Stimulated activated effector memory CD8-positive, alpha-beta T cell treated with anti-CD3 and anti-CD28 coated beads, Interleukin-12 subunit alpha, Interleukin-12 subunit beta, amount 100 ng/mL, for 72 hours (primary cell): ENCODE data around the gene SIMC1.
"Not testable (repeated sequence)": the region's sequence is repeated elsewhere in the genome, so short reads cannot be mapped to it uniquely, and the experiment has no call there.

Source experiments
- ATAC-seq: fragments of 150-1000 bp; cut with Tn5 transposase; 2 replicates; pipeline ENCODE4 v1.10.0; 2021
- DNase-seq, 2 donors: peaks; one replicate each; pipeline ENCODE4 v3.0.0; 2021 to 2022; ENCODE audit warnings: low spot score in 2 of 2
- H3K27ac Mint-ChIP-seq: one replicate; pipeline ENCODE4 v1.8.0; 2022; ENCODE audit warnings: mild to moderate bottlenecking, mixed read lengths
- H3K36me3 Mint-ChIP-seq: one replicate; pipeline ENCODE4 v1.8.0; 2022; ENCODE audit warnings: mild to moderate bottlenecking, mixed read lengths
- H3K4me1 Mint-ChIP-seq: one replicate; pipeline ENCODE4 v1.8.0; 2022; ENCODE audit warnings: mixed read lengths
- H3K4me3 Mint-ChIP-seq: one replicate; pipeline ENCODE4 v1.8.0; 2022; ENCODE audit warnings: mild to moderate bottlenecking, mixed read lengths
- H3K9me3 Mint-ChIP-seq: one replicate; pipeline ENCODE4 v1.8.0; 2022; ENCODE audit warnings: mixed read lengths

SIMC1 gene

GRCh38 chr5:176198991-176199733, 39.1 kb upstream of the SIMC1 start:
- DNase-seq (peak in 1 of 2 donors; percentile 52), ATAC-seq (peak; percentile 68)
- H3K4me1 Mint-ChIP-seq, H3K9me3 Mint-ChIP-seq, H3K27ac Mint-ChIP-seq, H3K36me3 Mint-ChIP-seq: not testable (repeated sequence)
- H3K4me3 Mint-ChIP-seq: peak overlapping the region; percentile 54

- peak overlapping the region; percentile 54 for H3K4me3 Mint-ChIP-seq
- not testable (repeated sequence) for H3K4me1 Mint-ChIP-seq, DNase-seq, H3K36me3 Mint-ChIP-seq, ATAC-seq, H3K9me3 Mint-ChIP-seq, H3K27ac Mint-ChIP-seq
Observed at GRCh38 chr5:176199803-176200399, 38.3 kb upstream of the SIMC1 start.

GRCh38 chr5:176201811-176202210, 36.4 kb upstream of the SIMC1 start:
- no peak for DNase-seq
- no peak for ATAC-seq
- H3K4me1 Mint-ChIP-seq: no peaks in the 10 kb centered on the region
- H3K36me3 Mint-ChIP-seq: no peaks in the 10 kb centered on the region
- H3K27ac Mint-ChIP-seq: no peak overlapping the region
- no peak overlapping the region for H3K4me3 Mint-ChIP-seq
- H3K9me3 Mint-ChIP-seq: no peaks in the 10 kb centered on the region

GRCh38 chr5:176203086-176203485, 35.1 kb upstream of the SIMC1 start:
- no peaks in the 10 kb centered on the region for H3K9me3 Mint-ChIP-seq
- H3K4me1 Mint-ChIP-seq: no peaks in the 10 kb centered on the region
- H3K36me3 Mint-ChIP-seq: no peaks in the 10 kb centered on the region
- no peak overlapping the region for H3K27ac Mint-ChIP-seq
- no peak overlapping the region for H3K4me3 Mint-ChIP-seq
- DNase-seq (no peak), ATAC-seq (no peak)

GRCh38 chr5:176203535-176203934, 34.7 kb upstream of the SIMC1 start:
- H3K4me1 Mint-ChIP-seq, H3K4me3 Mint-ChIP-seq, H3K36me3 Mint-ChIP-seq, H3K9me3 Mint-ChIP-seq, ATAC-seq, DNase-seq, H3K27ac Mint-ChIP-seq: not testable (repeated sequence)

GRCh38 chr5:176214466-176215021, 23.7 kb upstream of the SIMC1 start:
- DNase-seq, ATAC-seq, H3K4me1 Mint-ChIP-seq, H3K4me3 Mint-ChIP-seq, H3K27ac Mint-ChIP-seq, H3K36me3 Mint-ChIP-seq, H3K9me3 Mint-ChIP-seq: not testable (repeated sequence)

GRCh38 chr5:176216393-176216916, 21.8 kb upstream of the SIMC1 start:
- not testable (repeated sequence) for ATAC-seq, DNase-seq, H3K36me3 Mint-ChIP-seq, H3K4me3 Mint-ChIP-seq, H3K4me1 Mint-ChIP-seq, H3K9me3 Mint-ChIP-seq
- H3K27ac Mint-ChIP-seq: peak overlapping the region; percentile 80

- ATAC-seq, H3K9me3 Mint-ChIP-seq: not testable (repeated sequence)
Observed at GRCh38 chr5:176217188-176217729, 21.0 kb upstream of the SIMC1 start.

GRCh38 chr5:176217764-176218163, 20.5 kb upstream of the SIMC1 start:
- H3K4me3 Mint-ChIP-seq, DNase-seq, H3K9me3 Mint-ChIP-seq, ATAC-seq, H3K36me3 Mint-ChIP-seq, H3K27ac Mint-ChIP-seq, H3K4me1 Mint-ChIP-seq: not testable (repeated sequence)

More at GRCh38 chr5:176217188-176217729, 21.0 kb upstream of the SIMC1 start:
- not testable (repeated sequence) for DNase-seq, H3K27ac Mint-ChIP-seq, H3K4me1 Mint-ChIP-seq, H3K4me3 Mint-ChIP-seq, H3K36me3 Mint-ChIP-seq

- not testable (repeated sequence) for H3K4me3 Mint-ChIP-seq, H3K4me1 Mint-ChIP-seq, H3K36me3 Mint-ChIP-seq, ATAC-seq, DNase-seq, H3K9me3 Mint-ChIP-seq, H3K27ac Mint-ChIP-seq
Observed at GRCh38 chr5:176222006-176222405, 16.2 kb upstream of the SIMC1 start.

- ATAC-seq, H3K27ac Mint-ChIP-seq, H3K36me3 Mint-ChIP-seq, H3K4me3 Mint-ChIP-seq, DNase-seq, H3K4me1 Mint-ChIP-seq, H3K9me3 Mint-ChIP-seq: not testable (repeated sequence)
Observed at GRCh38 chr5:176228358-176228757, 9.9 kb upstream of the SIMC1 start.

- not testable (repeated sequence) for H3K4me1 Mint-ChIP-seq, H3K4me3 Mint-ChIP-seq, ATAC-seq, H3K36me3 Mint-ChIP-seq, H3K27ac Mint-ChIP-seq, DNase-seq, H3K9me3 Mint-ChIP-seq
Observed at GRCh38 chr5:176233253-176233652, 5.0 kb upstream of the SIMC1 start.

- not testable (repeated sequence) for H3K9me3 Mint-ChIP-seq, H3K36me3 Mint-ChIP-seq, H3K27ac Mint-ChIP-seq, H3K4me1 Mint-ChIP-seq, H3K4me3 Mint-ChIP-seq
- DNase-seq: peak in 1 of 2 donors; percentile 58
- peak; percentile 67 for ATAC-seq
Observed at GRCh38 chr5:176235155-176235554, 3.1 kb upstream of the SIMC1 start.

GRCh38 chr5:176238645-176239283, 540 bp downstream of the SIMC1 start:
- not testable (repeated sequence) for H3K4me1 Mint-ChIP-seq, H3K27ac Mint-ChIP-seq, H3K4me3 Mint-ChIP-seq, DNase-seq, H3K9me3 Mint-ChIP-seq, H3K36me3 Mint-ChIP-seq
- ATAC-seq: peak; percentile 71

- not testable (repeated sequence) for DNase-seq, H3K4me1 Mint-ChIP-seq, H3K36me3 Mint-ChIP-seq, H3K4me3 Mint-ChIP-seq, ATAC-seq, H3K27ac Mint-ChIP-seq, H3K9me3 Mint-ChIP-seq
Observed at GRCh38 chr5:176239304-176239703, 1.1 kb downstream of the SIMC1 start.
